ENCODE results near the gene FBXO34.
"Not testable (repeated sequence)": the region's sequence is repeated elsewhere in the genome, so short reads cannot be mapped to it uniquely, and the experiment has no call there.

The FBXO34 gene

GRCh38 chr14:55382483-55382882 lies 111.3 kb downstream of the FBXO34 start:
- no peak for DNase-seq (ENCODE audit: low read depth)

- not testable (repeated sequence) for DNase-seq (ENCODE audit: low read depth)
Measured at GRCh38 chr14:55383056-55383466, 111.8 kb downstream of the FBXO34 start.

- DNase-seq (ENCODE audit: low read depth): no peak
Measured at GRCh38 chr14:55383541-55384140, 112.4 kb downstream of the FBXO34 start.

GRCh38 chr14:55384536-55384935 lies 113.3 kb downstream of the FBXO34 start:
- DNase-seq (ENCODE audit: low read depth): no peak

GRCh38 chr14:55386037-55386808 lies 115.0 kb downstream of the FBXO34 start:
- no peak for DNase-seq (ENCODE audit: low read depth)

- no peak for DNase-seq (ENCODE audit: low read depth)
Measured at GRCh38 chr14:55387121-55387520, 115.9 kb downstream of the FBXO34 start.

- no peak for DNase-seq (ENCODE audit: low read depth)
Measured at GRCh38 chr14:55388160-55388559, 116.9 kb downstream of the FBXO34 start.

- no peak for DNase-seq (ENCODE audit: low read depth)
Measured at GRCh38 chr14:55389330-55389729, 118.1 kb downstream of the FBXO34 start.

GRCh38 chr14:55398679-55399078 lies 127.5 kb downstream of the FBXO34 start:
- no peak for DNase-seq (ENCODE audit: low read depth)

GRCh38 chr14:55399183-55399582 lies 128.0 kb downstream of the FBXO34 start:
- DNase-seq (ENCODE audit: low read depth): no peak

GRCh38 chr14:55399852-55400251 lies 128.6 kb downstream of the FBXO34 start:
- no peak for DNase-seq (ENCODE audit: low read depth)

- DNase-seq (ENCODE audit: low read depth): no peak
Measured at GRCh38 chr14:55401751-55402150, 130.5 kb downstream of the FBXO34 start.
